SH-SY5Y (cell line): ENCODE measurements around the gene ISG20L2.
A peak's percentile ranks its signal among the peaks of the same experiment; 100 is the strongest.

Experiments used
- GATA2 ChIP-seq: IDR thresholded peaks from 2 replicates; pipeline ENCODE4 v1.6.1; 2011; ENCODE audit warnings: mild to moderate bottlenecking, low read depth, low read length
- GATA3 ChIP-seq: IDR thresholded peaks from 2 replicates; pipeline ENCODE4 v1.6.1; 2011; ENCODE audit warnings: low read depth, mild to moderate bottlenecking, low read length, moderate library complexity

ISG20L2 gene

DNA sequence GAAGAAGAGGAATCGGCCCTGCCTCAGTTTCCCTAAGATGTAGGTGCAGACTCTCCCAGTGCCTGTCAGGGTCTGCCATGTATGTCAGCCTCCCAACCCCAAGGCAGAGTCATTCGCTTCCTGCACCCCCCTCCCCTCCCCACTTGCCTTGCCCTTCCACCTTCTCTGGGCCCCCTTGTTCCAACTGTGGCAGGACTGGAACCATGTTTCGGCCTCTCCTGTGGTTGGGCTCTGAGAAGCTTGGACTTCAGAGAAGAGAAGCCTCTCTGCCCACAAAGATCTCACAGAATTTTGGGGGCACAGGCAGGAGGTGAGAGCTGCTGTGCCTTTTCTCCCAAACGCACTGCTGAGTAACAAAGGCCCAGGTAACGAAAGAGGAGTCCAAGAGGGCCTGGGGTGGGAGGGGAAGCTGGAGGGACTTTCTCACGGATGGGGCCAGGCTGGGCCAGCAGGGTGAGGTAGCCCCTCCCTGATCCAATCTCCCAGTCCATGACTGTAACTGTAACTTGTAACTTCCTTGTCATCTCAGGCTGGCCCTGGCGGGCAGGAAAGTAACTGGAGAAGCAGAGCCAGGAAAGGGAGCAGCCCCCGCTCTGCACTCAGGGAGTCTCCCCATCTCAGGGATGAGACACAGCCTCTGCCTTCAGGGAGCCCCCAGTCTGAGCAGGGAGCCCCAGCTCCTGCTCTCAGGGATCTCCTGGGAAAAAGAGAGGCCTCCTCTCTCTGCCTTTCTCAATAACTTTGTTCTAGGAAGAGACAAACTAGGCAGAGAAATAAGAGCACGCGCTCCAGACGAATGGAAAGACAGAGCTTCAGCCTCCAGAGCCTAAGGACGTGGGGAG lies 34.5 kb downstream of the ISG20L2 start:
- no peak for TF ChIP-seq GATA3
- no peak for TF ChIP-seq GATA2

- TF ChIP-seq GATA2 (no peak; the same call in 1 of the 2 replicates), GATA3 (no peak)
Observed at GRCh38 chr1:156692925-156693847, 35.4 kb downstream of the ISG20L2 start.

GRCh38 chr1:156692441-156692924 lies 36.1 kb downstream of the ISG20L2 start:
- TF ChIP-seq GATA3 (no peak), GATA2 (peak; percentile 98)

DNA sequence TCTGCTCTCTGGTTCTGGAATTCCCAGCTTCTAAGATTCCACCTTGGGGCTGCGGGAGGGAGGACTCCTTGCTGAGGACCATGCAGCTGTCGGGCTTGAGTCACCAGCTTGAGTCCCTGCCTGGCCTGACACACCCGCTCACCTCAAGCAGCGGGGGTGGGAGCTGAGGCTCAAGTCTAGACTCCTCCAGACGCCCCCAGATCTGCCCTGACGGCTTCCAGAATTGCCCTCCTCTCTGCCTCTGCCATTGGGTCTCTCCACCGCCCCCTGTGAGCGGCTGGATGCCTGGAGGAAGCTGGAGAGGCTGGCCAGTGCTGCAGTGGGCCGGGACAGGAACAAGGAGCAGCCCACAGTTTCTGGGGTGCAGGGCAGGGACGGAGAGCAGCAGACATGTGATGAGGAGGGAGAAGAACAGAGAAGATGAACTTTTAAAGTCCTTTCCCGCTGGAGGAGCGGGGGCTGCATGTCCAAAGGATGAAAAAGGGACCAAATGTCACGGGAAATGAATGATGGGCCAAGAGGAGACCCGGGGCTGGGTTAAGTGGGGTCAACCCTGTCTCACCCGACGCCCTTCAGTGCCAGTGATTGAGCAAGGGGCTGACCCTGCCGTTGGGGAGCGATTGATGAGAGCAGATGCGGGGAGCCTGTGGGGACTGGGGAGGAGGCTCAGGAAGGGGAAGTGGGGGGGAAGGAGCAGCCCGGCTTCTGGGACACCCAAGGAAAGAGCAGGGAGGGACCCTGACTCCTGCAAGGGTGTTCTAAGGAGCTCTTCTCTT lies 36.7 kb downstream of the ISG20L2 start:
- TF ChIP-seq GATA2 = no peak
- TF ChIP-seq GATA3 = no peak

DNA sequence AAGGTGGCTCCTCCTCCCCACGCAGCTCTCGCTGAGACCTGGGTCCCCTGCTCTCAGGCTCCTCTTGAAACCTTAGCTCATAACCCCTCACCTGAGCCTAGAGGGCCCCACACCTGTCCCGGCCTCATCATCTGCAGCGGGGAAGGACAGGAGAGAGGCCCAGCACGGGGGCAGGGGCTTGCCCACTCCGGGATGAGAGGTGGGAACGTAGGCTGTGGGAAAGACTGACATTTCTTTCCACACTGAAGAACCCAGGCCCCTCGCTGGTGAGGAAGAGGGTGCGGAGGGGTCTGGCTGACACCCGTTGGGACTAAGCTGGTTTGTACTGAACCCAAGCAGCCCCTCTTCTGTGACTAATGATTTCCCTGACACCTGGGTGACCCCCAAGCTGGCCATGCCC lies 37.4 kb downstream of the ISG20L2 start:
- TF ChIP-seq GATA3 (no peak), GATA2 (no peak)

DNA sequence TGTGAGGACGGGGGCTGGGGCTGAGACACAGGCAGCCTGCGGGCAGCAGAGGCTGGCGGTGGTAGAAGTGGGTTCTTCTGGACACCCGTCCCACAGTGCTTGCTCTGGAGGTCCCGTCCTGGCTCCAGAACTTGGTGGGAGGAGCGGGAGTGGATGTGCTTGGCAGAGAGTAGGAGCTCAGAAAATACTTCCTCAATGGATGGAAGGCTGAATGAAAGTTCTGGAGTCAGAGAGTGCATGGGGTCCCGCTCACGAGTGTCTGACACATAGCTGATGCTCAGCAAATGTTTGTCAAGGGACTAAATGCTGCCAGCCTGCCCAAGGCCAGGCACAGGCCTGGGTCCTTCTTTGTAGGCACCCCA lies 37.9 kb downstream of the ISG20L2 start:
- TF ChIP-seq GATA3 = no peak
- TF ChIP-seq GATA2 = no peak

GRCh38 chr1:156689953-156690674 lies 38.5 kb downstream of the ISG20L2 start:
- TF ChIP-seq GATA3 (no peak), GATA2 (no peak)

DNA sequence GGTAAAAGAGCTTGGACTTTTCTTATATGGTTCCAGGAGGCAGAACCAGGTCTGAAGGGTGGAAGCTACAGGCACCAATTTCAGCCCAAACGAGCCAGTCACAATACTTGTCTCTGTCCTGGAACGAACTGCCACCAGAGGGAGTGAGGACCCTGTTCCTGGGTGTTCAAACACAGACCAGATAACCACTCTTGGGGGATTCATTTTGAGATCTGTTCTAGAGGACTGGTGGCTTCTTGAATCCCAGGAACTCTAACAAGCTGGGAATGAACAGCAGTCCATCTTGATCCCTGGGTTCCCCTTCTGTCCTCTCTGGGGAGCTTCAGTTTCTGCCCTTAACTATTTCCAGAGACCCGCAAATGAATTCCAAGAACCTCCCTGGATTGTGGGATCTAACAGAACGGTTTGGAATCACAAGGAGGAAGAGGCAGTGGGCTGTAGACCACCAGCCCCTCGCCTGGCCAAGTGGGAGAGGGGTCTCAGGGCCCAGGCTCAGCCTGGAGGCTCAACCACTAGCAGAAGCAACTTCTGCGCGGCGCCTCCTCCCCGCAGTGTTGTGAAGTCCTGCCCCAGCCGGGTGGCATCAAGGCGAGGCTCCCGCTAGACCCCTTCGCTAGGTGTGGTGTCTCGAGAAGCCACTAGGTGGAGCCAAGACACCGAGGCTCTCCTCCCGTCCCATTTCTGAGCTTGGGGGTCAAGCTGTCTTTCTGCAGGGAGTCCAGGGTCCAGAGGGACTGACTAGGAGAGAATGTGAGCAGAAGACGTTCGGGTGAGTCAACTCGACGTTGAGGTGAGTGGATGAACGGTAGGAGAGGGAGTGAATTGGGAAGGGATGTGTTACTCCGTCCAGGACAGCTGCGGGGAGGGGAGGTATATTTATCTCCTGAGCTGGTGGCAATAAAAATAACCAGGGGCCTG lies 39.3 kb downstream of the ISG20L2 start:
- TF ChIP-seq GATA3 = no peak
- TF ChIP-seq GATA2 = no peak

GRCh38 chr1:156684227-156684782 lies 44.3 kb downstream of the ISG20L2 start:
- TF ChIP-seq GATA3 (no peak), GATA2 (no peak)

DNA sequence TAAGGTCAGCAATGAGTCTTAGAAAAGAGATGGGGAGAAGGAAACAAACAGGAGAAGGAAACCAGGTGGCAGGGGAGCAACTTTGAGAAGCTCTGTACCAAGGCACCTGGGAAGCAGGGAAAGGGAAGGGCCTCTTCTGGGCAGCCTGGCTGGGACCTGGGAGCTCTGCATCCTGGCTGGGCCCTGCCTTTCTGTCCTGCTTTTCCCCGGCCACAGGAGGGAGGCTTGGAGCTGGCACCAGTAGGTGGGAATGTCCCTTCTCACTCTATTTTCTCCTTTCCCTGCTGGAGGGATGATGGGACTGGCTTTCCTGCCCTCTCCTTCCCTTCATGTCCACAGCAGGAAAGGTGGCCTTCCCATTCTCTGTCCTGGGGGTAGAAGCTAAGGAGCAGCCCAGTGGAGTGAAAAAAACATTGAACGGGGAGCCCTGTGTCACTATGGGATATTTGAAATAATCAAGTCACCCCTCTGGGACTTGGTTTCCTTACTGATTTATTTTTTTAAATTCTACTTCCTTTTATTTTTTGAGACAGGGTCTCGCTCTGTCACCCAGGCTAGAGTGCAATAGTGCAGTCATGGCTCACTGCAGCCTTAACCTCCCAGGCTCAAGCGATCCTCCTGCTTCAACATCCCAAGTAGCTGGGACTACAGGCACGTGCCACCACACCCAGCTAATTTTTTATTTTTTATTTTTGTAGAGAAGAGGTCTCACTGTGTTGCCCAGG lies 46.2 kb downstream of the ISG20L2 start:
- TF ChIP-seq GATA3 (no peak), GATA2 (no peak)

- TF ChIP-seq GATA3 = no peak
- no peak for TF ChIP-seq GATA2
Observed at GRCh38 chr1:156681196-156681960, 47.2 kb downstream of the ISG20L2 start.
